Endothelial cell of umbilical vein (primary cell): ENCODE data around the gene RAB2B.

Experiments used
- CTCF ChIP-seq, 2 donors: IDR thresholded peaks; 1 replicate in 1 of 2; 2 replicates in 1 of 2; pipeline ENCODE4 v1.5.1; 2011; ENCODE audit warnings: low read length in 2 of 2, mild to moderate bottlenecking in 2 of 2, moderate library complexity in 2 of 2, control low read depth in 1 of 2, inconsistent platforms in 1 of 2, low read depth in 1 of 2; ENCODE audit not compliant: insufficient read depth in 1 of 2; ENCODE audit errors: extremely low read depth in 1 of 2
- EZH2 ChIP-seq: IDR thresholded peaks from 2 replicates; pipeline ENCODE4 v1.6.1; 2012; ENCODE audit warnings: borderline replicate concordance, low read depth, mild to moderate bottlenecking, moderate library complexity, low read length, inconsistent platforms; ENCODE audit not compliant: severe bottlenecking
- FOS ChIP-seq: IDR thresholded peaks from 2 replicates; pipeline ENCODE4 v1.6.1; 2011; ENCODE audit warnings: mild to moderate bottlenecking, low read length, moderate library complexity, borderline replicate concordance; ENCODE audit not compliant: insufficient read depth
- GATA2 ChIP-seq: IDR thresholded peaks from 2 replicates; pipeline ENCODE4 v1.7.0; 2011; ENCODE audit warnings: low read depth, mild to moderate bottlenecking, moderate library complexity, mixed read lengths, low read length; ENCODE audit not compliant: insufficient read length, insufficient read depth
- JUN ChIP-seq: IDR thresholded peaks from 2 replicates; pipeline ENCODE4 v1.6.1; 2011; ENCODE audit warnings: borderline replicate concordance, low read depth; ENCODE audit not compliant: insufficient read length, insufficient read depth
- MAX ChIP-seq: IDR thresholded peaks from 2 replicates; pipeline ENCODE4 v1.6.1; 2011; ENCODE audit not compliant: insufficient read depth, insufficient read length
- MYC ChIP-seq: IDR thresholded peaks from one replicate; pipeline ENCODE4 v1.6.1; 2011; ENCODE audit warnings: mild to moderate bottlenecking, low read depth, low read length
- POLR2A ChIP-seq: IDR thresholded peaks from 2 replicates; pipeline ENCODE4 v1.6.1; 2012; ENCODE audit warnings: low read depth, mild to moderate bottlenecking, control low read depth, low read length
- POLR2AphosphoS5 ChIP-seq: IDR thresholded peaks from 2 replicates; pipeline ENCODE4 v1.6.1; 2012; ENCODE audit warnings: low read depth, mild to moderate bottlenecking, control low read depth, low read length, moderate library complexity; ENCODE audit not compliant: insufficient read depth

- peak; percentile 69 to 70 for TF ChIP-seq CTCF (IDR thresholded peaks at IDR 0.05; ENCODE audit: extremely low read depth in 1 of 2, insufficient read depth in 1 of 2, low read depth in 1 of 2, low read length in 2 of 2)
- no peak for TF ChIP-seq EZH2
- peak; percentile 62 for TF ChIP-seq POLR2AphosphoS5
- peak; percentile 64 for TF ChIP-seq POLR2A
- TF ChIP-seq MAX, result peak; percentile 2
- no peak for TF ChIP-seq JUN
- no peak for TF ChIP-seq GATA2
- TF ChIP-seq MYC, result peak; percentile 33
- TF ChIP-seq FOS, result no peak
Observed at GRCh38 chr14:21455912-21456667, 20.7 kb downstream of the RAB2B start, which contains the start of gene CHD8.
